Stimulated activated CD8-positive, alpha-beta memory T cell treated with anti-CD3 and anti-CD28 coated beads, Interleukin-15, amount 100 ng/mL, for 1 hour (primary cell): Measurements from ENCODE around the gene GPC4.
"Not testable (repeated sequence)": the region's sequence is repeated elsewhere in the genome, so short reads cannot be mapped to it uniquely, and the experiment has no call there.

Experiments used
- DNase-seq: peaks from one replicate; pipeline ENCODE4 v3.0.0-alpha.2; 2020; ENCODE audit warnings: low read depth

Gene GPC4

GRCh38 chrX:133365871-133366611 is 49.2 kb downstream of the GPC4 start:
- DNase-seq: no peak

- DNase-seq: no peak
Observed at GRCh38 chrX:133364865-133365264, 50.4 kb downstream of the GPC4 start.

- DNase-seq: no peak
Observed at GRCh38 chrX:133364196-133364595, 51.1 kb downstream of the GPC4 start.

GRCh38 chrX:133362538-133362937 is 52.8 kb downstream of the GPC4 start:
- DNase-seq: no peak

GRCh38 chrX:133359466-133359865 is 55.8 kb downstream of the GPC4 start:
- DNase-seq: no peak

GRCh38 chrX:133353233-133353632 is 62.1 kb downstream of the GPC4 start:
- no peak for DNase-seq

- no peak for DNase-seq
Observed at GRCh38 chrX:133350751-133351150, 64.5 kb downstream of the GPC4 start.

- DNase-seq: no peak
Observed at GRCh38 chrX:133346026-133346425, 69.3 kb downstream of the GPC4 start.

GRCh38 chrX:133339566-133339965 is 75.7 kb downstream of the GPC4 start:
- DNase-seq: no peak

GRCh38 chrX:133337250-133337649 is 78.0 kb downstream of the GPC4 start:
- no peak for DNase-seq

- no peak for DNase-seq
Observed at GRCh38 chrX:133335027-133335426, 80.3 kb downstream of the GPC4 start.

- DNase-seq: no peak
Observed at GRCh38 chrX:133333154-133333750, 82.0 kb downstream of the GPC4 start.

GRCh38 chrX:133332737-133333136 is 82.6 kb downstream of the GPC4 start:
- DNase-seq: no peak

- DNase-seq: no peak
Observed at GRCh38 chrX:133330956-133331355, 84.3 kb downstream of the GPC4 start.

GRCh38 chrX:133325422-133325821 is 89.9 kb downstream of the GPC4 start:
- DNase-seq: no peak

- no peak for DNase-seq
Observed at GRCh38 chrX:133323431-133323830, 91.9 kb downstream of the GPC4 start.

GRCh38 chrX:133322269-133322668 is 93.0 kb downstream of the GPC4 start:
- not testable (repeated sequence) for DNase-seq

GRCh38 chrX:133321451-133321850 is 93.8 kb downstream of the GPC4 start:
- no peak for DNase-seq

GRCh38 chrX:133314281-133314680 is 101.0 kb downstream of the GPC4 start:
- no peak for DNase-seq

GRCh38 chrX:133308499-133308897 is 106.8 kb downstream of the GPC4 start:
- no peak for DNase-seq

- no peak for DNase-seq
Observed at GRCh38 chrX:133307637-133308498, 107.4 kb downstream of the GPC4 start.

GRCh38 chrX:133307094-133307493 is 108.2 kb downstream of the GPC4 start:
- DNase-seq: no peak

GRCh38 chrX:133306316-133306715 is 109.0 kb downstream of the GPC4 start:
- DNase-seq: no peak
